Right ventricle myocardium superior (tissue), 1 donor: ENCODE measurements around the gene UBAP1L. TPM values are rescaled to one million over a fixed set of nuclear protein-coding genes. Genes with fewer than 3 reads are reported as not detected.
"Not testable (repeated sequence)": the region's sequence is repeated elsewhere in the genome, so short reads cannot be mapped to it uniquely, and the experiment has no call there.

Experiments
- ATAC-seq: fragments of 200-7000 bp; cut with Tn5 transposase; one replicate; pipeline ENCODE4 v1.9.1; 2020; ENCODE audit warnings: mild to moderate bottlenecking; ENCODE audit not compliant: poor library complexity
- DNase-seq: peaks from one replicate; pipeline ENCODE4 v3.0.0-alpha.2; 2020
- intact Hi-C: fragments of 100-400 bp; cut with DNase I; formaldehyde crosslinking; loops from one replicate; pipeline ENCODE4 v1.11.2; 2022
- total RNA-seq: library from RNA; stranded (reverse); fragmentation: NEBNext Ultra II Directional; extraction: Animal tissue kit (Norgen Biotek cat#: 25700); gene quantifications from one replicate; pipeline ENCODE4 v1.2.1, GENCODE V29; 2021
- donor health status: DM: no; HTN: yes; CAD: no; lungs with severe emphysema.

Gene UBAP1L
- total RNA-seq, 1 donor from 2014 or later, result 1.6 TPM

GRCh38 chr15:65101891-65102708 is 12.9 kb downstream of the UBAP1L start:
- no peak for DNase-seq
- intact Hi-C loops, result no loop called here
- ATAC-seq, result no peak

DNA sequence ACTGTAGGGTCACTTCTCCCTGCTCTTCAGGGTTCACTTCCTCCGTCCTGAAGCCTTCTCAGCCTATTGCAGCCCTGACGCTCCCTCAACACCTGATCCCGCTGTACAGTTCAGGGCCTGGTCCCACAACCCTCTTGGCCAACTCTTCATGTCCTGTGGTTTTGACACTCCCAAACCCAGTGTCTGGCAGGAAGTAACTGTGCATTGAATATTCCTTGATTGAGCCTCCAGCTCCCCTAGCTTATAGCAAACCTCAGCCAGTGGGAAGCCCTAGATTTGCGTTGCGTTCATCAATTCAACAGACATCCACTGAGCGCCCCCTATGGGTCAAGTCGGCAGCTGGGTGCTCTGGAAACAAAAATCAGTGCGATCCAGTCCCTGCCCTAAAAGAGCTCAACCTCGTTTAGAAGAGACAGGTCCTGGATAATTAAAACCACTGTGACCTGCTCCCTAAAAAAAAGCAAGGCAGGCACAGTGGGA is 13.5 kb downstream of the UBAP1L start:
- intact Hi-C loops, result no loop called here
- peak; percentile 83 for ATAC-seq
- peak; percentile 82 for DNase-seq

GRCh38 chr15:65100442-65100841 is 14.6 kb downstream of the UBAP1L start:
- DNase-seq, result no peak
- intact Hi-C loops, result no loop called here
- no peak for ATAC-seq

DNA sequence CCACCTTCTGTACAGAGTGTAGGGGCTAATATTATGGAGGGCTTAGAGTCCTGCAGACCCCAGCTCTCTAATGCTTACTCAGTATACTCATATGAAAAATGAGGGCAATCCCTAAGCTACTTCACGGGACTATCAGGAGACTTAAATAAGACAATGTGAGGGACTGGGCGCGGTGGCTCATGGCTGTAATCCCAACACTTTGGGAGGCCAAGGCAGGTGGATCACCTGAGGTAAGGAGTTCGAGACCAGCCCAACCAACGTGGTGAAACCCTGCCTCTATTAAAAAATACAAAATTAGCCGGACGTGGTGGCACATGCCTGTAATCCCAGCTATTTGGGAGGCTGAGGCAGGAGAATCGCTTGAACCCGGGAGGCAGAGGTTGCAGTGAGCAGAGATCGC is 15.2 kb downstream of the UBAP1L start:
- DNase-seq, ATAC-seq: not testable (repeated sequence)
- intact Hi-C loops, result loop anchor here (5.0 kb wide), 1 partner anchor 48 kb away; no protein-coding TSS in a partner anchor

GRCh38 chr15:65099336-65099735 is 15.7 kb downstream of the UBAP1L start:
- intact Hi-C loops, result loop anchor here (5.0 kb wide), 1 partner anchor 47 kb away; no protein-coding TSS in a partner anchor

GRCh38 chr15:65097651-65098263 is 17.2 kb downstream of the UBAP1L start:
- no peak for DNase-seq
- intact Hi-C loops, result loop anchor here (5.0 kb wide), 1 partner anchor 45 kb away; no protein-coding TSS in a partner anchor
- ATAC-seq, result no peak

More at GRCh38 chr15:65099336-65099735, 15.7 kb downstream of the UBAP1L start:
- ATAC-seq, result no peak
- no peak for DNase-seq

DNA sequence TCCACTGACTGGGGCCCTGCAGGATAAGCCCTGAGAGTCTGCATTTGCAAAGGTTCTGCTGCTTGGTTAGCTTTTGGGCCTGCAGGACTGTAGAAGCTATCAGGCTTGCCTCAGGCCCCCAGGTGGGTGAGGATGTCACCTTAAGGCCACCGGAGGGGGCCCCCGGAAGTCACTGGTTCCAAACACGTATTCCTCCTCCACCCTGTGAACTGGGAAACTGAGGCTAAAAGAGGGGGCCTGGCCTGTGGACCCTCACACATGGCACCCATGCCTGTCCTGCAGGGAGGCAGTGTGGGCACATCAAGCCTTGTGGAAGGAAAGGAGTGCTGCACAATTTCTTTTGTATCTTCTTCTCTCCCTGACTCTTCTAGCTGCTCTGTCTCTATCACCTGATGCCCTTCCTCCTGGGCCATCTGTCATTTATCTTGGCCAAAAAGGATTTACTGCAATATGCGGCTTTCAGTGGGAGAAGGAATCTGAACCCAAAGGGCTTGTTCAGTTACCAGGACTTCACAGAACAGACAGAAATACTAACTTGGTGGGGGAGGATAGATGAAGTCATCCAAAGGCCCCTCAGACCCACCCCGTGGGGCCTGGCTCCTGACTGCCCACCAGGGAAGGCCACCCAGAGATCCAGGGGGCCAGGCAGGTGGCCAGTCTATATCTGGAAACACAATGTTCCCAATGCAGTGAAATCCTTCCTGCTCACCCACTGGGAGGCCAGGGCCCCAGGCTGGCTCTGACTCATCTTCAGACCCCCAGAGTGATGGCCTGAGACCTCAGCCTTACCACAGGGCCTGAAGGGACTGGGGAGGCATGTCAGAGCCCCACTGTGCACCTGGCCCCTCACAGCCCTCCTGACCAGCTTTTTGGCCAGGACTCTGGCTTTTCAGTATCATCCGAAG is 18.3 kb downstream of the UBAP1L start:
- DNase-seq (no peak), ATAC-seq (no peak)
- intact Hi-C loops, result loop anchor here (5.0 kb wide), 1 partner anchor 44 kb away; no protein-coding TSS in a partner anchor

- ATAC-seq (no peak), DNase-seq (no peak)
- intact Hi-C loops, result loop anchor here (5.0 kb wide), 1 partner anchor 43 kb away; no protein-coding TSS in a partner anchor
These were observed 19.3 kb downstream of the UBAP1L start for GRCh38 chr15:65095747-65096104.

GRCh38 chr15:65095011-65095746 is 19.8 kb downstream of the UBAP1L start:
- intact Hi-C loops, result loop anchor here (5.0 kb wide), 1 partner anchor 43 kb away; no protein-coding TSS in a partner anchor
- DNase-seq, result no peak
- no peak for ATAC-seq

- peak; percentile 39 for ATAC-seq
- intact Hi-C loops, result no loop called here
- peak; percentile 55 for DNase-seq
These were observed 20.6 kb downstream of the UBAP1L start for GRCh38 chr15:65094294-65094995.

- DNase-seq, intact Hi-C loops, ATAC-seq: not testable (repeated sequence)
These were observed 21.2 kb downstream of the UBAP1L start for GRCh38 chr15:65093793-65094170.

GRCh38 chr15:65092911-65093792 is 21.8 kb downstream of the UBAP1L start:
- intact Hi-C loops, result no loop called here

DNA sequence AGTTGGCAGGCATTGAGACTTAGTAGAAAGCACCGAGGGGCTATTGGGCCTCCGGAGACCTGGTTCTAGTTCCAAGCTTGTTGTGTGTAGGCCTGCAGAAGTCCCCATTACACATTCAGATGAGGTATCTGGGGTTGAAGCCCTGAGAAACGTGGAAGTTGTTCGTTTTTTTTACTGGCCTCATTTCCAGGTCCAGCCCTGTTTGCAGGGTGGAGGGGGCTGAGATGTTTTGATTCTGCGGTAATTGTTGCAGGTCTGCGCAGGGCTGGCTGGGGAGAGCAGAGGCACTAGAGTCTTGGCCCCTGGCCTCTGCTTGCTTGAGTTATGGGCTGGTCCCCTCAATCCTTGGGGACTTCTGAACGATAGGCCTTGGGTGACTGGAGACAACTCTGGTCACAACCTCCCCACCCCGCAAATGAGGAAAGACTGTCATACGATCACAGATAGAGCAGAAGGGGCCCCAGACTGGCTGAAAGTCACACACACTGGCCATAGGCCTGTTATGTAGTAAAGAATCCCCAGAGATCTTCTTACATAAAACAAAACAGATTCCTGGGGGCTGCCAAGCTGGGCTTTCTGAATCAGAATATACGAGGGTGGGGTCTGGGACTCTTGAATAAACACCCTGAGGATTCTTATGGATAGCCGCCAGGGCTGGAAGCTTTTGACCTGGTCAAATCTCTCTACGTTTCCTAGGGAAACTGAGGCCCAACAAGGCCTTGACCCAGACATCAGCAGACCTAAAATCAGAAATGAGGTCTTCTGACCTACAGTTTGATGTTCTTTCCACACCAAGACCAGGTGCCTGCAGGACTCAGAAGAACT is 22.8 kb downstream of the UBAP1L start:
- intact Hi-C loops, result no loop called here
- ATAC-seq, result no peak
- DNase-seq, result no peak

More at GRCh38 chr15:65092911-65093792, 21.8 kb downstream of the UBAP1L start:
- DNase-seq (no peak), ATAC-seq (no peak)

DNA sequence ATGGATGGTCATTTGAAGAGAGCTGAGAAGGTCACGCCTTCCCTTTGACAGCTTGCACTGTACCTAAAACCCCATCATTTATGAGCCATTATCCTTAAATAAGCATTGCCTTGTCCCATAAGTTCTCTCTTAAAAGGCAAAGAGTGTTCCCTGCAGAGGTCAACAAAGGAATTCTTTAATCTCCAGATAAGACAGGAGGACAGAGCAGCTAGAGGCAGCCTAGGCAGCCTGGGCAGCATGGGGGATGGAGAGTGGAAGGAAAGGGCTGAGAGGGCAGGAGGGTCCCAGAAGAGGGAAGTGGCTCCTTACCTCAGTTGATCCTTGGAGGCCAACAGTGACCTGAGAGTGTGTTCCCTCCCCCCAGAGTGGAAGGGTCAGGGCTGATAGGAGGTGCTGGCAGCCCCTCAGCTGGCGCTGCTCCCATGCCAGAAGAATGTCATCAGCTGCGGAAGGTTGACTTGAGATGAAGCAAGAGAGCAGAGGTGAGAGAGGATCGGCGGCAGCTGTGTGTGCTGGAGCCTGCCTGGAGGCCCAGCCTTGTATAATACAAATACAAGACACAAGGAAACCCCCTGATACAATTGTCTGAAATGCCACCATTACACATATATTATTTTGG is 25.7 kb downstream of the UBAP1L start:
- ATAC-seq, result peak; percentile 54
- intact Hi-C loops, result loop anchor here (10.0 kb wide), 1 partner anchor 55 kb away; no protein-coding TSS in a partner anchor
- peak; percentile 78 for DNase-seq

DNA sequence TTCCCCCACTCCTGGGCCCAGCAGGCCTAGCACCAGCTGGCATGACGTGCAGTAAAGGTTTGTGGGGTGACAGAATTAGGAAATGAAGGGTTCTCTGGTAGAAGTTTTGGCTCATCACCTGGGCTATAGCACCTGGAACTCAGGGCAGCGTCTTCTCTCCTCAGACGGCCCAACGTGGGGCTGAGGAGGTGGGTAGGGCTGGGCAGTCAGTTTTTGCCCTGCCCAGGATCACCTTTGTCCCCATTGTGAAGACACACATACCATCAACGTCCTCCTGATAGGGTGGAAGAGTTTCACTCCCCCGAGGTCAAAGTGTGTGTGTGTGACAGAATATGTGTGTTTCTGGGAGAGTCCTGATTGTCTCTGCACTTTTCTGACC is 26.4 kb downstream of the UBAP1L start:
- DNase-seq (no peak), ATAC-seq (peak; percentile 9)
- intact Hi-C loops, result loop anchor here (10.0 kb wide), 1 partner anchor 54 kb away; no protein-coding TSS in a partner anchor
